Mesenchymal stem cell (in vitro differentiated cells and primary cell): ENCODE measurements around the gene MARF1.
"Not testable (repeated sequence)": the region's sequence is repeated elsewhere in the genome, so short reads cannot be mapped to it uniquely, and the experiment has no call there.

ENCODE experiments used
- DNase-seq: peaks from one replicate; pipeline ENCODE4 v3.0.0-alpha.2; 2013
- H2AFZ ChIP-seq: one replicate; pipeline ENCODE4 v1.6.1; 2013; ENCODE audit warnings: low read depth, mild to moderate bottlenecking, control low read depth, inconsistent platforms, low read length, moderate library complexity
- H2AK5ac ChIP-seq: 2 replicates; pipeline ENCODE4 v1.6.1; 2013; ENCODE audit warnings: low read length, moderate library complexity, mild to moderate bottlenecking, inconsistent platforms; ENCODE audit not compliant: severe bottlenecking
- H2BK120ac ChIP-seq: one replicate; pipeline ENCODE4 v1.6.1; 2013; ENCODE audit warnings: low read depth, mild to moderate bottlenecking, inconsistent platforms, low read length, moderate library complexity
- H2BK12ac ChIP-seq, 2 experiments: one replicate each; pipeline ENCODE4 v1.6.1; 2013; ENCODE audit warnings: inconsistent platforms in 2 of 2, low read length in 2 of 2, mild to moderate bottlenecking in 2 of 2, moderate library complexity in 2 of 2, control low read depth in 1 of 2
- H2BK15ac ChIP-seq: one replicate; pipeline ENCODE4 v1.6.1; 2013; ENCODE audit warnings: mild to moderate bottlenecking, low read depth, inconsistent platforms; ENCODE audit not compliant: poor library complexity, severe bottlenecking
- H2BK5ac ChIP-seq: 2 replicates; pipeline ENCODE4 v1.6.1; 2013; ENCODE audit warnings: low read depth, mild to moderate bottlenecking, low read length, control low read depth, inconsistent platforms; ENCODE audit not compliant: poor library complexity, severe bottlenecking
- H3K14ac ChIP-seq, 2 experiments: one replicate each; pipeline ENCODE4 v1.6.1; 2013; ENCODE audit warnings: inconsistent platforms in 2 of 2, low read length in 2 of 2, control low read depth in 1 of 2, mild to moderate bottlenecking in 1 of 2, moderate library complexity in 1 of 2
- H3K18ac ChIP-seq, 2 experiments: one replicate each; pipeline ENCODE4 v1.6.1; 2013; ENCODE audit warnings: inconsistent platforms in 2 of 2, low read length in 2 of 2, control low read depth in 1 of 2, low read depth in 1 of 2, mild to moderate bottlenecking in 1 of 2
- H3K23ac ChIP-seq, 2 experiments: one replicate each; pipeline ENCODE4 v1.6.1; 2013; ENCODE audit warnings: inconsistent platforms in 2 of 2, low read length in 2 of 2, mild to moderate bottlenecking in 2 of 2, moderate library complexity in 2 of 2, control low read depth in 1 of 2
- H3K27ac ChIP-seq: 2 replicates; pipeline ENCODE4 v1.5.1; 2013; ENCODE audit warnings: mild to moderate bottlenecking, moderate library complexity, low read length, control low read depth, inconsistent platforms; ENCODE audit not compliant: poor library complexity, severe bottlenecking
- H3K27me3 ChIP-seq, 2 experiments: 2 replicates each; pipeline versions ENCODE4 v1.6.1 to v1.7.0; 2013; ENCODE audit warnings: low read length in 2 of 2, mild to moderate bottlenecking in 2 of 2, moderate library complexity in 2 of 2, control low read depth in 1 of 2, inconsistent platforms in 1 of 2; ENCODE audit not compliant: control insufficient read depth in 1 of 2, insufficient read depth in 1 of 2
- H3K36me3 ChIP-seq, 2 experiments: 2 replicates each; pipeline versions ENCODE4 v1.6.1 to v1.7.0; 2013; ENCODE audit warnings: low read length in 2 of 2, control low read depth in 1 of 2, inconsistent platforms in 1 of 2, low read depth in 1 of 2, mild to moderate bottlenecking in 1 of 2; ENCODE audit not compliant: insufficient read depth in 2 of 2, control insufficient read depth in 1 of 2
- H3K4ac ChIP-seq, 2 experiments: one replicate each; pipeline ENCODE4 v1.6.1; 2013; ENCODE audit warnings: inconsistent platforms in 2 of 2, low read length in 2 of 2, mild to moderate bottlenecking in 2 of 2, moderate library complexity in 2 of 2, control low read depth in 1 of 2, low read depth in 1 of 2
- H3K4me1 ChIP-seq: 2 replicates; pipeline ENCODE4 v1.6.1; 2013; ENCODE audit warnings: low read depth, low read length, control low read depth; ENCODE audit not compliant: control insufficient read depth, insufficient read depth
- H3K4me2 ChIP-seq: 2 replicates; pipeline ENCODE4 v1.6.1; 2013; ENCODE audit warnings: low read length, mild to moderate bottlenecking, inconsistent platforms; ENCODE audit not compliant: poor library complexity, severe bottlenecking
- H3K4me3 ChIP-seq, 2 experiments: 2 replicates each; pipeline versions ENCODE4 v1.5.1 to v1.7.0; 2013; ENCODE audit warnings: low read length in 2 of 2, mild to moderate bottlenecking in 2 of 2, control low read depth in 1 of 2, low read depth in 1 of 2; ENCODE audit not compliant: insufficient read depth in 1 of 2
- H3K79me1 ChIP-seq: replicated peaks from 2 replicates; pipeline ENCODE4 v1.6.1; 2013; ENCODE audit warnings: mild to moderate bottlenecking, control low read depth, low read length, inconsistent platforms; ENCODE audit not compliant: poor library complexity, severe bottlenecking
- H3K9ac ChIP-seq: 2 replicates; pipeline ENCODE4 v1.7.0; 2013; ENCODE audit warnings: mild to moderate bottlenecking, low read length, moderate library complexity
- H3K9me3 ChIP-seq: 2 replicates; pipeline ENCODE4 v1.7.0; 2013; ENCODE audit warnings: mild to moderate bottlenecking, low read length; ENCODE audit not compliant: control insufficient read depth
- H4K8ac ChIP-seq: one replicate; pipeline ENCODE4 v1.6.1; 2013; ENCODE audit warnings: inconsistent platforms, mild to moderate bottlenecking, low read length, moderate library complexity
- H4K91ac ChIP-seq: one replicate; pipeline ENCODE4 v1.6.1; 2013; ENCODE audit warnings: mild to moderate bottlenecking, low read length, inconsistent platforms
- WGBS: methylation state at CpG from one replicate; pipeline ENCODE4 v1.1.7; 2013; ENCODE audit warnings: mixed read lengths; 5-methylcytosine and 5-hydroxymethylcytosine counted together

The MARF1 gene

GRCh38 chr16:15660203-15660601 is 17.2 kb upstream of the MARF1 start:
- no peaks in the 10 kb centered on the region for H3K4me1 ChIP-seq

GRCh38 chr16:15658556-15658955 is 15.6 kb upstream of the MARF1 start:
- DNase-seq = no peak
- H3K9ac ChIP-seq = no peak overlapping the region
- H3K9me3 ChIP-seq = no peaks in the 10 kb centered on the region
- peaks cover 1% of the 10 kb centered on the region for H3K4me1 ChIP-seq
- no peak overlapping the region for H2BK15ac ChIP-seq
- H3K27me3 ChIP-seq = no peaks in the 10 kb centered on the region
- H3K4me2 ChIP-seq = no peak overlapping the region
- no peak overlapping the region for H2BK5ac ChIP-seq
- H3K18ac ChIP-seq = no peak overlapping the region
- H3K36me3 ChIP-seq = peaks cover 8 to 11% of the 10 kb centered on the region in 2 experiments
- H3K4ac ChIP-seq = no peak overlapping the region
- H4K8ac ChIP-seq = no peak overlapping the region
- H2BK12ac ChIP-seq = no peak overlapping the region
- no peak overlapping the region for H3K23ac ChIP-seq
- H3K4me3 ChIP-seq = no peak overlapping the region
- H2AFZ ChIP-seq = no peak overlapping the region
- no peak overlapping the region for H2AK5ac ChIP-seq
- H4K91ac ChIP-seq = no peak overlapping the region
- 93% methylated on average over 5 of the region's 5 CpGs for WGBS
- H3K27ac ChIP-seq = no peak overlapping the region
- peaks cover 31% of the 10 kb centered on the region for H3K79me1 ChIP-seq
- H2BK120ac ChIP-seq = no peak overlapping the region
- H3K14ac ChIP-seq = no peak overlapping the region

More at GRCh38 chr16:15660203-15660601, 17.2 kb upstream of the MARF1 start:
- Histone ChIP-seq H2BK120ac (no peak overlapping the region), H3K79me1 (peaks cover 37% of the 10 kb centered on the region), H4K8ac (no peak overlapping the region), H3K9me3 (no peaks in the 10 kb centered on the region), H3K14ac (no peak overlapping the region), H4K91ac (no peak overlapping the region), H3K4me3 (peak overlapping the region in 1 of 2 experiments; percentile 7), H3K27me3 (no peaks in the 10 kb centered on the region), H2BK5ac (no peak overlapping the region), H2BK12ac (no peak overlapping the region), H3K9ac (peak overlapping the region; percentile 63), H2AK5ac (no peak overlapping the region), H3K18ac (no peak overlapping the region), H3K36me3 (peaks cover 13 to 14% of the 10 kb centered on the region in 2 experiments), H2BK15ac (no peak overlapping the region), H3K4ac (peak overlapping the region in 1 of 2 experiments; percentile 24), H3K4me2 (no peak overlapping the region), H3K27ac (no peak overlapping the region), H3K23ac (no peak overlapping the region), H2AFZ (no peak overlapping the region)
- 94% methylated on average over 5 of the region's 5 CpGs for WGBS
- DNase-seq = no peak

GRCh38 chr16:15658149-15658548 is 15.2 kb upstream of the MARF1 start:
- Histone ChIP-seq H3K36me3 (peaks cover 8 to 9% of the 10 kb centered on the region in 2 experiments), H4K91ac (no peak overlapping the region), H3K27ac (no peak overlapping the region), H3K27me3 (no peaks in the 10 kb centered on the region), H2AK5ac (no peak overlapping the region), H3K4ac (no peak overlapping the region), H2BK12ac (no peak overlapping the region), H3K9ac (no peak overlapping the region), H3K23ac (no peak overlapping the region), H3K4me1 (peaks cover 1% of the 10 kb centered on the region), H2BK15ac (no peak overlapping the region), H2AFZ (no peak overlapping the region), H3K14ac (peak overlapping the region in 1 of 2 experiments; percentile 41), H3K9me3 (no peaks in the 10 kb centered on the region), H2BK5ac (no peak overlapping the region), H3K4me2 (no peak overlapping the region), H4K8ac (no peak overlapping the region), H3K79me1 (peaks cover 30% of the 10 kb centered on the region), H3K4me3 (no peak overlapping the region), H3K18ac (no peak overlapping the region), H2BK120ac (no peak overlapping the region)
- 88% methylated on average over 4 of the region's 6 CpGs for WGBS
- DNase-seq = no peak

- not testable (repeated sequence) for H3K14ac ChIP-seq, H3K4me1 ChIP-seq, DNase-seq, H2AFZ ChIP-seq, H3K27me3 ChIP-seq, H3K4me2 ChIP-seq, H3K9ac ChIP-seq, H3K9me3 ChIP-seq, H4K8ac ChIP-seq, H3K4ac ChIP-seq, H3K4me3 ChIP-seq, H2BK15ac ChIP-seq, H2AK5ac ChIP-seq, H3K27ac ChIP-seq, H2BK120ac ChIP-seq, H2BK12ac ChIP-seq, H4K91ac ChIP-seq, H3K18ac ChIP-seq, H3K23ac ChIP-seq, H2BK5ac ChIP-seq
- no CpG with 5 or more reads among the region's 6 CpGs for WGBS
- H3K79me1 ChIP-seq = peaks cover 16% of the 10 kb centered on the region
- peaks cover 3 to 12% of the 10 kb centered on the region in 2 experiments for H3K36me3 ChIP-seq
Observed at GRCh38 chr16:15655561-15655960, 12.6 kb upstream of the MARF1 start.
